ENCODE data around the gene TRAF7.

GRCh38 chr16:2165861-2166260 lies 10.3 kb downstream of the TRAF7 start:
- TF ChIP-seq, protein P1, sequence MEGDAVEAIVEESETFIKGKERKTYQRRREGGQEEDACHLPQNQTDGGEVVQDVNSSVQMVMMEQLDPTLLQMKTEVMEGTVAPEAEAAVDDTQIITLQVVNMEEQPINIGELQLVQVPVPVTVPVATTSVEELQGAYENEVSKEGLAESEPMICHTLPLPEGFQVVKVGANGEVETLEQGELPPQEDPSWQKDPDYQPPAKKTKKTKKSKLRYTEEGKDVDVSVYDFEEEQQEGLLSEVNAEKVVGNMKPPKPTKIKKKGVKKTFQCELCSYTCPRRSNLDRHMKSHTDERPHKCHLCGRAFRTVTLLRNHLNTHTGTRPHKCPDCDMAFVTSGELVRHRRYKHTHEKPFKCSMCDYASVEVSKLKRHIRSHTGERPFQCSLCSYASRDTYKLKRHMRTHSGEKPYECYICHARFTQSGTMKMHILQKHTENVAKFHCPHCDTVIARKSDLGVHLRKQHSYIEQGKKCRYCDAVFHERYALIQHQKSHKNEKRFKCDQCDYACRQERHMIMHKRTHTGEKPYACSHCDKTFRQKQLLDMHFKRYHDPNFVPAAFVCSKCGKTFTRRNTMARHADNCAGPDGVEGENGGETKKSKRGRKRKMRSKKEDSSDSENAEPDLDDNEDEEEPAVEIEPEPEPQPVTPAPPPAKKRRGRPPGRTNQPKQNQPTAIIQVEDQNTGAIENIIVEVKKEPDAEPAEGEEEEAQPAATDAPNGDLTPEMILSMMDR (IDR thresholded peaks at IDR 0.05), result no peak
- no peak for TF ChIP-seq EP300 (IDR thresholded peaks at IDR 0.05)

Data from upper lobe of left lung (tissue), 4 donors.